CD14-positive monocyte (primary cell): ENCODE measurements around the gene FAM110A. TPM values are rescaled to one million over a fixed set of nuclear protein-coding genes. Genes with fewer than 3 reads are reported as not detected.
A peak's percentile ranks its signal among the peaks of the same experiment; 100 is the strongest.
"Not testable (repeated sequence)": the region's sequence is repeated elsewhere in the genome, so short reads cannot be mapped to it uniquely, and the experiment has no call there.

Source experiments
- DNase-seq, 3 donors: peaks; one replicate each; pipeline ENCODE4 v3.0.0-alpha.2; 2011 to 2022
- H2AFZ ChIP-seq: 2 replicates; pipeline ENCODE4 v1.6.0; 2012; ENCODE audit warnings: mild to moderate bottlenecking, low read depth, low read length, inconsistent platforms; ENCODE audit not compliant: insufficient read depth, poor library complexity, severe bottlenecking
- H3K27ac ChIP-seq, 2 donors: 1 replicate in 1 of 2; 2 replicates in 1 of 2; pipeline ENCODE4 v1.5.1; 2012 to 2013; ENCODE audit warnings: low read length in 2 of 2, control low read depth in 1 of 2, inconsistent platforms in 1 of 2, low read depth in 1 of 2, mild to moderate bottlenecking in 1 of 2
- H3K27me3 ChIP-seq, 2 donors: one replicate each; pipeline versions ENCODE4 v1.6.0 to v1.6.1; 2011 to 2013; ENCODE audit warnings: low read length in 2 of 2; ENCODE audit not compliant: control insufficient read depth in 2 of 2, insufficient read depth in 2 of 2
- H3K36me3 ChIP-seq, 2 donors: replicated peaks in 1 of 2; 1 replicate in 1 of 2; 2 replicates in 1 of 2; pipeline versions ENCODE4 v1.5.1 to v1.6.1; 2012 to 2013; ENCODE audit warnings: low read length in 2 of 2, control low read depth in 1 of 2, inconsistent platforms in 1 of 2, mild to moderate bottlenecking in 1 of 2; ENCODE audit not compliant: insufficient read depth in 2 of 2, control insufficient read depth in 1 of 2
- H3K4me1 ChIP-seq, 2 donors: 1 replicate in 1 of 2; 2 replicates in 1 of 2; pipeline versions ENCODE4 v1.5.1 to v1.6.1; 2012 to 2013; ENCODE audit warnings: low read length in 2 of 2, control low read depth in 1 of 2, inconsistent platforms in 1 of 2, mild to moderate bottlenecking in 1 of 2, moderate library complexity in 1 of 2; ENCODE audit not compliant: insufficient read depth in 2 of 2, control insufficient read depth in 1 of 2
- H3K4me2 ChIP-seq: replicated peaks from 2 replicates; pipeline ENCODE3; 2012; ENCODE audit warnings: low read length, moderate library complexity, mild to moderate bottlenecking; ENCODE audit not compliant: poor library complexity, severe bottlenecking; ENCODE audit errors: extremely low read depth
- H3K4me3 ChIP-seq, 3 experiments: fragments of 200-600 bp in 1 of 3; sonication (generic) in 1 of 3; replicated peaks in 1 of 3; 1 replicate in 2 of 3; 2 replicates in 1 of 3; pipeline ENCODE4 v1.5.1; 2011 to 2013; ENCODE audit warnings: low read length in 3 of 3, mild to moderate bottlenecking in 3 of 3, control low read depth in 2 of 3, low read depth in 2 of 3, inconsistent platforms in 1 of 3, moderate library complexity in 1 of 3
- H3K79me2 ChIP-seq: 2 replicates; pipeline ENCODE4 v1.6.0; 2012; ENCODE audit warnings: mild to moderate bottlenecking, control low read depth, inconsistent platforms, low read length, moderate library complexity; ENCODE audit not compliant: insufficient read depth
- H3K9ac ChIP-seq: 2 replicates; pipeline ENCODE4 v1.6.0; 2017; ENCODE audit warnings: low read length, mild to moderate bottlenecking; ENCODE audit not compliant: insufficient read depth, poor library complexity, severe bottlenecking
- H3K9me3 ChIP-seq, 2 donors: replicated peaks in 1 of 2; 1 replicate in 1 of 2; 2 replicates in 1 of 2; pipeline versions ENCODE4 v1.5.1 to v1.6.1; 2012 to 2013; ENCODE audit warnings: low read length in 2 of 2, control low read depth in 1 of 2; ENCODE audit not compliant: control insufficient read depth in 1 of 2, insufficient read depth in 1 of 2
- H4K20me1 ChIP-seq: 2 replicates; pipeline ENCODE4 v1.6.0; 2012; ENCODE audit warnings: mild to moderate bottlenecking, low read length, control low read depth, moderate library complexity; ENCODE audit not compliant: insufficient read depth
- H3K27ac Mint-ChIP-seq, 7 donors: one replicate each; pipeline ENCODE4 v1.8.0; 2020; ENCODE audit warnings: mild to moderate bottlenecking in 7 of 7, mixed read lengths in 7 of 7, moderate library complexity in 6 of 7, inconsistent platforms in 2 of 7
- H3K27me3 Mint-ChIP-seq, 3 donors: one replicate each; pipeline ENCODE4 v1.8.0; 2021 to 2022; ENCODE audit warnings: low read depth in 3 of 3, mild to moderate bottlenecking in 3 of 3, mixed read lengths in 3 of 3, moderate library complexity in 3 of 3, inconsistent platforms in 1 of 3
- H3K36me3 Mint-ChIP-seq, 2 donors: one replicate each; pipeline ENCODE4 v1.8.0; 2020; ENCODE audit warnings: mixed read lengths in 2 of 2, inconsistent platforms in 1 of 2, mild to moderate bottlenecking in 1 of 2
- H3K4me1 Mint-ChIP-seq: one replicate; pipeline ENCODE4 v1.8.0; 2020; ENCODE audit warnings: mild to moderate bottlenecking, mixed read lengths
- H3K4me3 Mint-ChIP-seq, 2 donors: one replicate each; pipeline ENCODE4 v1.8.0; 2020; ENCODE audit warnings: mild to moderate bottlenecking in 2 of 2, mixed read lengths in 2 of 2, moderate library complexity in 1 of 2
- H3K9me3 Mint-ChIP-seq, 7 donors: one replicate each; pipeline ENCODE4 v1.8.0; 2020 to 2022; ENCODE audit warnings: mixed read lengths in 7 of 7, mild to moderate bottlenecking in 6 of 7, moderate library complexity in 6 of 7, inconsistent platforms in 2 of 7
- WGBS: methylation state at CpG from one replicate; pipeline ENCODE4 v1.1.5; 2013; ENCODE audit warnings: missing lambda C conversion rate; ENCODE audit not compliant: insufficient coverage; 5-methylcytosine and 5-hydroxymethylcytosine counted together
- intact Hi-C, 2 donors: fragments of 100-400 bp; cut with micrococcal nuclease; formaldehyde crosslinking; loops; one replicate each; pipeline versions ENCODE4 v1.15.0 to v1.15.1; 2023
- polyA plus RNA-seq, 3 donors: library from polyadenylated mRNA; depleted of rRNA in 1 of 3; unstranded in 2 of 3; stranded (reverse) in 1 of 3; fragments of 300-500 nt in 2 of 3; fragments of >200 nt in 1 of 3; fragmentation: Illumina TruSeq in 2 of 3; gene quantifications; 1 replicate in 2 of 3; 2 replicates in 1 of 3; pipeline ENCODE4 v1.2.3, GENCODE V29; 2012 to 2021
- TF ChIP-seq, protein P1 (sequence below): fragments of 200-600 bp; IDR thresholded peaks from one replicate; pipeline ENCODE4 v1.8.0; 2022; ENCODE audit warnings: antibody characterized with exemption, mild to moderate bottlenecking

FAM110A gene
- polyA plus RNA-seq, 3 donors, result 13.8 to 43.2 (median 27.8) TPM

DNA sequence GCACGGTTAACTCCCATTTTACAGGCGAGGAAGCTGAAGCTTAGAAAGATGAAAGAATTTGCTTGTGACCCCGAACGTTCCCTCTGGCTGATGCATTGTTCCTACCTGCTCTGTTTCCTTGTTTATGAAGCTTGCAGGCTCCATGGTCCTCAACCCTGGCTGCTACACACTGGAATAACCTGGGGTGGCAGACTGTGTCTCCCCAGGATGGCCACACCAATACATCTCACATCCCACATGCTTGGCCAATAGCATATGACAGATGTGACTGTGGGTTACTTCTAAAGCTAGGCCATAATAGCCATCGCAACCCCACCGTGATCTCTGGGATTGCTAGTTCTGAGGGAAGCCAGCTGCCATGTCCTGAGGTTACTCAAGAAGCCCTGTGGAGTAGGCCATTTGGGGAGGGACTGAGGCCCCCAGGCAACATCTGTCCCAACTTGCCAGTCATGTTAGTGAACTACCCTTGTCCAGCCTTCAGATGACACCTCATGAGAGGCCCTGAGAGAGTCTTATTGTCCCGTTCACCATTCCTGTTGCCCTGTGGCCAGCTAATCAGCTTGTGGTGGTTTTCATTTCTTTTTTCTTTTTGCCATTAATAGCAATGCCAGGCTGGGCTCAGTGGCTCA is 6.7 kb upstream of the FAM110A start:
- H3K9me3 Mint-ChIP-seq, result peaks cover 0 to 3% (median 0%) of the 10 kb centered on the region in 7 donors
- no peaks in the 10 kb centered on the region for H3K36me3 ChIP-seq
- 97% methylated on average over 6 of the region's 7 CpGs for WGBS

DNA sequence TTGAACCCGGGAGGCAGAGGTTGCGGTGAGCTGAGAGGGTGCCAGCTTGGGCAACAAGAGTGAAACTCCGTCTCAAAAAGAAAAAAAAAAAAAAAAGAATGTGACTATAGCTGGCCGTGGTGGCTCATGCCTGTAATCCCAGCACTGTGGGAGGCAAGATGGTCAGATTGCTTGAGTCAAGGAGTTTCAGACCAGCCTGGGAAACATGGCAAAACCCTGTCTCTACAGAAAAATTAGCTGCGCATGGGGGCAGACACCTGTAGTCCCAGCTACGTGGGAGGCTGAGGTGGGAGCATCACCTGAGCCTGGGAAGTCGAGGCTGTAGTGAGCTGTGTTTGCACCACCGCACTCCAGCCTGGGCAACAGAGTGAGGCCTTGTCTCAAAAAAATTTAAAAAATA is 5.5 kb upstream of the FAM110A start:
- H3K36me3 ChIP-seq, H3K27me3 ChIP-seq: not testable (repeated sequence)
- WGBS, result 97% methylated on average over 5 of the region's 8 CpGs

More for the DNA sequence above, 6.7 kb upstream of the FAM110A start:
- Histone ChIP-seq H3K4me1 (peaks cover 32 to 36% of the 10 kb centered on the region in 2 donors), H3K27me3 (no peaks in the 10 kb centered on the region), H3K27ac (no peak overlapping the region), H3K9ac (no peak overlapping the region), H2AFZ (no peak overlapping the region), H3K9me3 (no peaks in the 10 kb centered on the region), H4K20me1 (no peaks in the 10 kb centered on the region), H3K79me2 (no peaks in the 10 kb centered on the region), H3K4me3 (no peak overlapping the region), H3K4me2 (no peak overlapping the region)
- Mint-ChIP-seq H3K4me3 (no peak overlapping the region), H3K4me1 (peaks cover 37% of the 10 kb centered on the region), H3K27ac (peak overlapping the region in 1 of 7 donors; percentile 79), H3K27me3 (peaks cover 0 to 3% (median 2%) of the 10 kb centered on the region in 3 donors), H3K36me3 (no peaks in the 10 kb centered on the region)
- TF ChIP-seq, protein P1, sequence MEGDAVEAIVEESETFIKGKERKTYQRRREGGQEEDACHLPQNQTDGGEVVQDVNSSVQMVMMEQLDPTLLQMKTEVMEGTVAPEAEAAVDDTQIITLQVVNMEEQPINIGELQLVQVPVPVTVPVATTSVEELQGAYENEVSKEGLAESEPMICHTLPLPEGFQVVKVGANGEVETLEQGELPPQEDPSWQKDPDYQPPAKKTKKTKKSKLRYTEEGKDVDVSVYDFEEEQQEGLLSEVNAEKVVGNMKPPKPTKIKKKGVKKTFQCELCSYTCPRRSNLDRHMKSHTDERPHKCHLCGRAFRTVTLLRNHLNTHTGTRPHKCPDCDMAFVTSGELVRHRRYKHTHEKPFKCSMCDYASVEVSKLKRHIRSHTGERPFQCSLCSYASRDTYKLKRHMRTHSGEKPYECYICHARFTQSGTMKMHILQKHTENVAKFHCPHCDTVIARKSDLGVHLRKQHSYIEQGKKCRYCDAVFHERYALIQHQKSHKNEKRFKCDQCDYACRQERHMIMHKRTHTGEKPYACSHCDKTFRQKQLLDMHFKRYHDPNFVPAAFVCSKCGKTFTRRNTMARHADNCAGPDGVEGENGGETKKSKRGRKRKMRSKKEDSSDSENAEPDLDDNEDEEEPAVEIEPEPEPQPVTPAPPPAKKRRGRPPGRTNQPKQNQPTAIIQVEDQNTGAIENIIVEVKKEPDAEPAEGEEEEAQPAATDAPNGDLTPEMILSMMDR, result no peak
- intact Hi-C loops, result no loop called here
- no peak for DNase-seq

More for the DNA sequence above, 5.5 kb upstream of the FAM110A start:
- DNase-seq, H4K20me1 ChIP-seq, H3K36me3 Mint-ChIP-seq, H3K27ac ChIP-seq, intact Hi-C loops, H2AFZ ChIP-seq, H3K27me3 Mint-ChIP-seq, H3K9ac ChIP-seq, H3K4me3 ChIP-seq, H3K4me3 Mint-ChIP-seq, H3K9me3 ChIP-seq, H3K27ac Mint-ChIP-seq, H3K79me2 ChIP-seq, H3K9me3 Mint-ChIP-seq, H3K4me2 ChIP-seq: not testable (repeated sequence)
- peaks cover 42 to 44% of the 10 kb centered on the region in 2 donors for H3K4me1 ChIP-seq
- peaks cover 44% of the 10 kb centered on the region for H3K4me1 Mint-ChIP-seq
